GM21360 (cell line): Measurements from ENCODE around the gene GTF2IRD2.
"Not testable (repeated sequence)": the region's sequence is repeated elsewhere in the genome, so short reads cannot be mapped to it uniquely, and the experiment has no call there.

Experiments used
- ATAC-seq: cut with Tn5 transposase; IDR thresholded peaks from one replicate; pipeline ENCODE4 v1.9.1; 2021; ENCODE audit warnings: mild to moderate bottlenecking, moderate library complexity; ENCODE audit not compliant: unreplicated experiment

GTF2IRD2 gene

GRCh38 chr7:74788369-74789150, 62.8 kb downstream of the GTF2IRD2 start:
- peak; percentile 83 for ATAC-seq

DNA sequence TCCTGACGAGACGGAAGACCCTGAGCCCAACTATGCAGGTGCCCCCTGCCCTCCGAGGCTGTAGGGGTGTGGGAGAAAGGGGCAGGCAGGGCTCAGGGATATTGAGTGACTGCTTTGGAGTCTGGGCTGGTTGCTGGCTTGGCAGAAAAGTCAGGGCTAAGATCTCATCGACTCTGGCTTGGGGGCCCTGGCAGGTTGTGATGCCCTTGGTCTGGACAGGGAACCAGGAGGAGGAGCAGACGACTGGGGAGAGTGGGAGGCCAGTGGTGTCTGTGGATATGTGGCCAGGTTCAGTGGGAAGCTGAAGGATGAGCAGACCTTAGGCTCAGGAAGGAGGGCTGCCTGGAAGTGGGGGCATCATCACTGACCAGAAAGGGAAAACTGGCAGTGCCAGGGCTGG, 67.8 kb downstream of the GTF2IRD2 start:
- not testable (repeated sequence) for ATAC-seq

- ATAC-seq: not testable (repeated sequence)
Observed at GRCh38 chr7:74781746-74782145, 69.7 kb downstream of the GTF2IRD2 start.

DNA sequence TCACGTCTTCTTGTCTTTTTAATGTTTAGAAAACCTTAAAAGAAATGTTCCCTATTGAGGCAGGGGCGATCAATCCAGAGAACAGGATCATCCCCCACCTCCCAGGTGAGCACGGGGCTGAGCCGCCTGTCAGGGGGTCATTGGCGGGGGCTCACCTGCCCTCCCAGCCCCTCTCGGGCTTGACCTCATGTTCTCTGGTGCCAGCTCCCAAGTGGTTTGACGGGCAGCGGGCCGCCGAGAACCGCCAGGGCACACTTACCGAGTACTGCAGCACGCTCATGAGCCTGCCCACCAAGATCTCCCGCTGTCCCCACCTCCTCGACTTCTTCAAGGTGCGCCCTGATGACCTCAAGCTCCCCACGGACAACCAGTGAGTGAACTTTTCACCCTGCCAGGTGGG, 72.4 kb downstream of the GTF2IRD2 start:
- ATAC-seq: not testable (repeated sequence)

GRCh38 chr7:74775111-74775510, 76.3 kb downstream of the GTF2IRD2 start:
- not testable (repeated sequence) for ATAC-seq

GRCh38 chr7:74773760-74774750, 77.3 kb downstream of the GTF2IRD2 start, which contains the start of gene NCF1:
TSS of gene NCF1 (plus strand) at chr7:74774011. CDS start at chr7:74774032, 21 bp downstream.
- ATAC-seq: peak; percentile 75

GRCh38 chr7:74772093-74772492, 79.3 kb downstream of the GTF2IRD2 start:
- ATAC-seq: not testable (repeated sequence)

- ATAC-seq: not testable (repeated sequence)
Observed at GRCh38 chr7:74770062-74770461, 81.3 kb downstream of the GTF2IRD2 start.

- not testable (repeated sequence) for ATAC-seq
Observed at GRCh38 chr7:74766991-74767390, 84.4 kb downstream of the GTF2IRD2 start.

GRCh38 chr7:74766509-74766908, 84.9 kb downstream of the GTF2IRD2 start:
- peak; percentile 29 for ATAC-seq

- ATAC-seq: not testable (repeated sequence)
Observed at GRCh38 chr7:74765205-74765918, 86.0 kb downstream of the GTF2IRD2 start.

- ATAC-seq: not testable (repeated sequence)
Observed at GRCh38 chr7:74758982-74759381, 92.4 kb downstream of the GTF2IRD2 start.

GRCh38 chr7:74758268-74758667, 93.1 kb downstream of the GTF2IRD2 start:
- not testable (repeated sequence) for ATAC-seq

DNA sequence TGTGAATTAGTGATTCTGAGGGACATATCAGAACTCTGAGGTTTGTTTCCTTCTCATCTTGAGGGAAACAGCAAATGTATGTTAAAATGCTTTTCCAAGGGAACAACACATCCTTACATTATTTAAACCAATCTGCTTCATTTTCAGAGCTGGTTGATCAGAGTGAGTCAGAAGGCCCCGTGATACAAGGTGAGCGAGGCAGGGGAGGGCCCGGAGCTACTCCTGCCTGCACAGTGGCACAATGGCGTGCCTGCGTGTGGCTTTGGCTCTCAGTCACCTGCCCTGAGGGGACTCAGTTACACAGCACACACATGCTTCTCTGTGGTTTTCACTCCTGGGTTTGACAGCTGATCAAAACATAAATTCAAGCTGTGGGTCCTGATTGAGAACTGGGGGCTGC, 94.7 kb downstream of the GTF2IRD2 start:
- ATAC-seq: not testable (repeated sequence)

- not testable (repeated sequence) for ATAC-seq
Observed at GRCh38 chr7:74753921-74754482, 97.4 kb downstream of the GTF2IRD2 start.
